Skeletal muscle satellite cell (primary cell): ENCODE data around the gene RNF149.
A peak's percentile ranks its signal among the peaks of the same experiment; 100 is the strongest.
"Not testable (repeated sequence)": the region's sequence is repeated elsewhere in the genome, so short reads cannot be mapped to it uniquely, and the experiment has no call there.

Experiments
- H3K27me3 ChIP-seq: 2 replicates; pipeline ENCODE4 v1.7.0; 2013; ENCODE audit warnings: low read length; ENCODE audit not compliant: control insufficient read depth, insufficient read depth
- H3K36me3 ChIP-seq: 2 replicates; pipeline ENCODE4 v1.7.0; 2013; ENCODE audit warnings: mild to moderate bottlenecking, control low read depth, low read length; ENCODE audit not compliant: insufficient read depth
- H3K4me1 ChIP-seq: 2 replicates; pipeline ENCODE4 v1.7.0; 2013; ENCODE audit warnings: low read length; ENCODE audit not compliant: control insufficient read depth, insufficient read depth
- H3K4me2 ChIP-seq: 2 replicates; pipeline ENCODE4 v1.7.0; 2013; ENCODE audit warnings: mild to moderate bottlenecking, low read length
- H3K4me3 ChIP-seq: 2 replicates; pipeline ENCODE4 v1.7.0; 2013; ENCODE audit warnings: low read length
- H3K9ac ChIP-seq: 2 replicates; pipeline ENCODE4 v1.7.0; 2013; ENCODE audit warnings: mild to moderate bottlenecking, low read depth, low read length, moderate library complexity
- H3K9me3 ChIP-seq: replicated peaks from 2 replicates; pipeline ENCODE4 v1.7.0; 2013; ENCODE audit warnings: mild to moderate bottlenecking, control low read depth, low read length

Gene RNF149

GRCh38 chr2:101252408-101253012, 56.0 kb downstream of the RNF149 start, which contains the start of gene CNOT11:
Gene CNOT11, plus strand, starts transcription at chr2:101252886. Its CDS starts 79 bp downstream, at chr2:101252965.
- Histone ChIP-seq H3K4me3 (peak within 1 kb of the TSS; percentile 97), H3K27me3 (no peaks in the 10 kb centered on the region), H3K9ac (peak within 1 kb of the TSS; percentile 99), H3K4me1 (peaks cover 30% of the 10 kb centered on the region), H3K36me3 (peaks cover under 1% of the 10 kb centered on the region), H3K9me3 (no peaks in the 10 kb centered on the region), H3K4me2 (peak within 1 kb of the TSS; percentile 97)

GRCh38 chr2:101251844-101252407, 56.6 kb downstream of the RNF149 start:
- Histone ChIP-seq H3K4me1 (peaks cover 30% of the 10 kb centered on the region), H3K27me3 (no peaks in the 10 kb centered on the region), H3K9me3 (no peaks in the 10 kb centered on the region), H3K4me2 (peak overlapping the region; percentile 89), H3K36me3 (no peaks in the 10 kb centered on the region), H3K9ac (peak overlapping the region; percentile 85), H3K4me3 (peak overlapping the region; percentile 97)

- H3K4me3 ChIP-seq, H3K27me3 ChIP-seq, H3K36me3 ChIP-seq, H3K9me3 ChIP-seq, H3K9ac ChIP-seq: not testable (repeated sequence)
- Histone ChIP-seq H3K4me1 (peaks cover 30% of the 10 kb centered on the region), H3K4me2 (peak overlapping the region; percentile 89)
Measured at GRCh38 chr2:101251246-101251781, 57.2 kb downstream of the RNF149 start.

- H3K4me3 ChIP-seq, result no peak overlapping the region
- no peak overlapping the region for H3K4me2 ChIP-seq
- no peaks in the 10 kb centered on the region for H3K36me3 ChIP-seq
- no peak overlapping the region for H3K9ac ChIP-seq
- H3K4me1 ChIP-seq, result peaks cover 18% of the 10 kb centered on the region
- H3K9me3 ChIP-seq, result no peaks in the 10 kb centered on the region
- no peaks in the 10 kb centered on the region for H3K27me3 ChIP-seq
Measured at GRCh38 chr2:101249826-101250225, 58.7 kb downstream of the RNF149 start.

- H3K9me3 ChIP-seq, H3K9ac ChIP-seq, H3K4me2 ChIP-seq, H3K4me3 ChIP-seq, H3K4me1 ChIP-seq, H3K36me3 ChIP-seq, H3K27me3 ChIP-seq: not testable (repeated sequence)
Measured at GRCh38 chr2:101248756-101249155, 59.7 kb downstream of the RNF149 start.

GRCh38 chr2:101245468-101245867, 63.0 kb downstream of the RNF149 start:
- H3K4me2 ChIP-seq, H3K27me3 ChIP-seq, H3K9ac ChIP-seq, H3K9me3 ChIP-seq, H3K36me3 ChIP-seq, H3K4me3 ChIP-seq, H3K4me1 ChIP-seq: not testable (repeated sequence)

- H3K9me3 ChIP-seq, H3K9ac ChIP-seq, H3K27me3 ChIP-seq, H3K4me2 ChIP-seq, H3K4me1 ChIP-seq, H3K4me3 ChIP-seq, H3K36me3 ChIP-seq: not testable (repeated sequence)
Measured at GRCh38 chr2:101244899-101245298, 63.6 kb downstream of the RNF149 start.

- H3K36me3 ChIP-seq, H3K9ac ChIP-seq, H3K9me3 ChIP-seq, H3K4me1 ChIP-seq, H3K4me3 ChIP-seq, H3K4me2 ChIP-seq, H3K27me3 ChIP-seq: not testable (repeated sequence)
Measured at GRCh38 chr2:101244373-101244772, 64.1 kb downstream of the RNF149 start.

- H3K4me3 ChIP-seq, result no peak overlapping the region
- H3K4me2 ChIP-seq, result no peak overlapping the region
- no peaks in the 10 kb centered on the region for H3K27me3 ChIP-seq
- no peaks in the 10 kb centered on the region for H3K36me3 ChIP-seq
- H3K9ac ChIP-seq, result no peak overlapping the region
- H3K4me1 ChIP-seq, result no peaks in the 10 kb centered on the region
- no peaks in the 10 kb centered on the region for H3K9me3 ChIP-seq
Measured at GRCh38 chr2:101241158-101241557, 67.3 kb downstream of the RNF149 start.

- H3K9me3 ChIP-seq, H3K9ac ChIP-seq, H3K4me2 ChIP-seq, H3K27me3 ChIP-seq, H3K4me1 ChIP-seq, H3K4me3 ChIP-seq, H3K36me3 ChIP-seq: not testable (repeated sequence)
Measured at GRCh38 chr2:101240694-101241093, 67.8 kb downstream of the RNF149 start.

GRCh38 chr2:101239760-101240118, 68.8 kb downstream of the RNF149 start:
- H3K9me3 ChIP-seq, H3K27me3 ChIP-seq, H3K4me2 ChIP-seq, H3K4me1 ChIP-seq, H3K4me3 ChIP-seq, H3K9ac ChIP-seq, H3K36me3 ChIP-seq: not testable (repeated sequence)
